NT2/D1 (cell line): Measurements from ENCODE around the gene LETM1.
A peak's percentile ranks its signal among the peaks of the same experiment; 100 is the strongest.

Experiments
- DNase-seq: peaks from one replicate; pipeline ENCODE4 v3.0.0-alpha.2; 2011; ENCODE audit warnings: low read depth, low spot score
- H3K27me3 ChIP-seq: 2 replicates; pipeline ENCODE4 v1.6.0; 2011; ENCODE audit warnings: mild to moderate bottlenecking; ENCODE audit not compliant: insufficient read length, insufficient read depth
- H3K36me3 ChIP-seq: 2 replicates; pipeline ENCODE4 v1.6.1; 2011; ENCODE audit warnings: mild to moderate bottlenecking, low read length, mixed read lengths; ENCODE audit not compliant: insufficient read depth, insufficient read length
- H3K4me1 ChIP-seq: 2 replicates; pipeline ENCODE4 v1.5.1; 2011; ENCODE audit not compliant: insufficient read depth, insufficient read length
- H3K4me3 ChIP-seq: 2 replicates; pipeline ENCODE4 v1.5.1; 2011; ENCODE audit warnings: low read depth; ENCODE audit not compliant: insufficient read length
- H3K9ac ChIP-seq: 2 replicates; pipeline ENCODE4 v1.6.0; 2011; ENCODE audit warnings: low read depth; ENCODE audit not compliant: insufficient read length
- H3K9me3 ChIP-seq: 2 replicates; pipeline ENCODE4 v1.5.1; 2011; ENCODE audit warnings: mild to moderate bottlenecking, low read length; ENCODE audit not compliant: insufficient read depth
- SUZ12 ChIP-seq: IDR thresholded peaks from 2 replicates; pipeline ENCODE4 v1.6.1; 2011; ENCODE audit not compliant: insufficient read length, insufficient read depth; ENCODE audit errors: extremely low read depth
- YY1 ChIP-seq: IDR thresholded peaks from 2 replicates; pipeline ENCODE4 v1.6.1; 2011; ENCODE audit not compliant: insufficient read length, insufficient read depth
- ZNF274 ChIP-seq: IDR thresholded peaks from 2 replicates; pipeline ENCODE4 v1.6.1; 2011; ENCODE audit warnings: mild to moderate bottlenecking, low read depth, low read length

The LETM1 gene

GRCh38 chr4:1779588-1780382 is 76.2 kb downstream of the LETM1 start:
- H3K4me1 ChIP-seq: peaks cover 53% of the 10 kb centered on the region

GRCh38 chr4:1778642-1779392 is 77.1 kb downstream of the LETM1 start:
- H3K27me3 ChIP-seq: no peaks in the 10 kb centered on the region
- no peaks in the 10 kb centered on the region for H3K36me3 ChIP-seq
- no peaks in the 10 kb centered on the region for H3K9me3 ChIP-seq
- DNase-seq: no peak
- peaks cover 62% of the 10 kb centered on the region for H3K4me1 ChIP-seq
- TF ChIP-seq SUZ12 (no peak), ZNF274 (no peak), YY1 (no peak)
- H3K4me3 ChIP-seq: no peak overlapping the region
- H3K9ac ChIP-seq: peak overlapping the region; percentile 74

More at GRCh38 chr4:1779588-1780382, 76.2 kb downstream of the LETM1 start:
- TF ChIP-seq SUZ12: no peak
- TF ChIP-seq YY1: no peak
- TF ChIP-seq ZNF274: no peak
- DNase-seq: no peak
- H3K9ac ChIP-seq: peak overlapping the region; percentile 74
- H3K4me3 ChIP-seq: no peak overlapping the region
- H3K27me3 ChIP-seq: peaks cover 3% of the 10 kb centered on the region
- H3K36me3 ChIP-seq: no peaks in the 10 kb centered on the region
- no peaks in the 10 kb centered on the region for H3K9me3 ChIP-seq

- peaks cover 69% of the 10 kb centered on the region for H3K4me1 ChIP-seq
- peak overlapping the region; percentile 39 for H3K4me3 ChIP-seq
- no peak for TF ChIP-seq SUZ12
- no peak for TF ChIP-seq ZNF274
- no peak for TF ChIP-seq YY1
- H3K27me3 ChIP-seq: no peaks in the 10 kb centered on the region
- H3K9ac ChIP-seq: peak overlapping the region; percentile 92
- no peaks in the 10 kb centered on the region for H3K9me3 ChIP-seq
- H3K36me3 ChIP-seq: no peaks in the 10 kb centered on the region
- DNase-seq: peak; percentile 96
Observed at GRCh38 chr4:1777822-1778641, 77.9 kb downstream of the LETM1 start.

GRCh38 chr4:1776521-1777161 is 79.3 kb downstream of the LETM1 start:
- DNase-seq: no peak
- H3K36me3 ChIP-seq: no peaks in the 10 kb centered on the region
- peaks cover 68% of the 10 kb centered on the region for H3K4me1 ChIP-seq
- peak overlapping the region; percentile 92 for H3K9ac ChIP-seq
- TF ChIP-seq SUZ12: no peak
- TF ChIP-seq YY1: no peak
- TF ChIP-seq ZNF274: no peak
- H3K27me3 ChIP-seq: no peaks in the 10 kb centered on the region
- H3K4me3 ChIP-seq: peak overlapping the region; percentile 39
- H3K9me3 ChIP-seq: no peaks in the 10 kb centered on the region

- TF ChIP-seq ZNF274 (no peak), YY1 (no peak), SUZ12 (no peak)
- H3K27me3 ChIP-seq: no peaks in the 10 kb centered on the region
- peaks cover 74% of the 10 kb centered on the region for H3K4me1 ChIP-seq
- no peaks in the 10 kb centered on the region for H3K36me3 ChIP-seq
- H3K4me3 ChIP-seq: peak overlapping the region; percentile 1
- DNase-seq: no peak
- H3K9me3 ChIP-seq: no peaks in the 10 kb centered on the region
- H3K9ac ChIP-seq: peak overlapping the region; percentile 92
Observed at GRCh38 chr4:1775731-1776500, 80.0 kb downstream of the LETM1 start.

- TF ChIP-seq ZNF274 (no peak), SUZ12 (no peak), YY1 (no peak)
Observed at GRCh38 chr4:1773754-1774153, 82.2 kb downstream of the LETM1 start.

More at GRCh38 chr4:1773754-1774153, 82.2 kb downstream of the LETM1 start:
- H3K4me1 ChIP-seq: peaks cover 59% of the 10 kb centered on the region
- peak overlapping the region; percentile 50 for H3K9ac ChIP-seq
- no peak for DNase-seq
- no peaks in the 10 kb centered on the region for H3K36me3 ChIP-seq
- H3K27me3 ChIP-seq: no peaks in the 10 kb centered on the region
- no peak overlapping the region for H3K4me3 ChIP-seq
- H3K9me3 ChIP-seq: no peaks in the 10 kb centered on the region
